ENCODE results near the gene TMEM258. TPM values are rescaled to one million over a fixed set of nuclear protein-coding genes. Genes with fewer than 3 reads are reported as not detected.

The TMEM258 gene
- total and polyA plus RNA-seq, 10 of the 15 experiments (the other 5 are each of a cell fraction or from before 2014, with no cell fraction given): 160 to 840 (median 326) TPM

GRCh38 chr11:61802605-61803004 is 10.2 kb upstream of the TMEM258 start:
- no peak for DNase-seq (ENCODE audit: low read depth, low spot score)
- intact Hi-C loops (cut with micrococcal nuclease; ENCODE audit: unreplicated experiment): no loop called here
- ChIA-PET CTCF (interaction anchor here (0.6 to 12.7 kb wide), 4 partner anchors 15 to 307 kb away, joined by 4 to 188 read pairs (median 36); partner anchors contain the start of gene BEST1), POLR2A (interaction anchor here (7.0 kb wide), 1 partner anchor 13 kb away, joined by 77 read pairs; the partner anchor contains the start of gene FADS1), SMC1A (ENCODE audit: uncharacterized antibody, unreplicated experiment) (interaction anchor here (0.9 to 2.7 kb wide), 2 partner anchors 11 to 279 kb away, joined by 5 to 9 read pairs; no protein-coding TSS in a partner anchor), RAD21 (ENCODE audit: unreplicated experiment) (no interaction called here)
- TF ChIP-seq CHD1 (IDR thresholded peaks at IDR 0.05; ENCODE audit: low read depth, low read length) (no peak), POLR2A (IDR thresholded peaks at IDR 0.05; ENCODE audit: low read depth, low read length) (peak; percentile 41; the same call in 1 of the 2 replicates)
- in situ Hi-C loops (cut with MboI): no loop called here
- no TSS peak for BruUV-seq (replicated peaks)
- no peak overlapping the region for H3K27ac ChIP-seq (ENCODE audit: control insufficient read depth, insufficient read depth)
- FAIRE-seq: no peak
- H3K4me2 ChIP-seq (ENCODE audit: control insufficient read depth, insufficient read depth): no peak overlapping the region
- ATAC-seq: no peak
- peaks cover 13% of the 10 kb centered on the region for H3K79me2 ChIP-seq (ENCODE audit: control insufficient read depth, insufficient read depth, low read length)
- no peaks in the 10 kb centered on the region; the same call in 1 of the 2 replicates for H3K4me1 ChIP-seq (ENCODE audit: control insufficient read depth, insufficient read depth, low read length)
- H3K36me3 ChIP-seq (ENCODE audit: control insufficient read depth in 2 of 2, insufficient read depth in 2 of 2, low read length in 1 of 2): peaks cover 7 to 16% of the 10 kb centered on the region in 2 experiments
- H3K9ac ChIP-seq (ENCODE audit: control insufficient read depth, insufficient read depth, low read length): no peak overlapping the region
- H3K9me3 ChIP-seq (replicated peaks; ENCODE audit: control insufficient read depth, insufficient read depth, low read length): no peaks in the 10 kb centered on the region
- H3K4me3 ChIP-seq: no peak overlapping the region
- no peaks in the 10 kb centered on the region for H3K27me3 ChIP-seq (replicated peaks in 1 of 2; ENCODE audit: control insufficient read depth in 2 of 2, insufficient read depth in 2 of 2, low read length in 1 of 2)
- 100% methylated on average over 5 of the region's 6 CpGs for WGBS (ENCODE audit: insufficient coverage, insufficient replicate concordance, low lambda C conversion rate, missing lambda C conversion rate)
- H4K20me1 ChIP-seq (ENCODE audit: control insufficient read depth, insufficient read depth): no peaks in the 10 kb centered on the region
- H2AFZ ChIP-seq (ENCODE audit: control insufficient read depth, low read depth, low read length): no peak overlapping the region

GRCh38 chr11:61800331-61801281 is 8.2 kb upstream of the TMEM258 start:
- no peak for DNase-seq (ENCODE audit: low read depth, low spot score)
- ChIA-PET CTCF (interaction anchor here (1.0 to 12.7 kb wide), 9 partner anchors 13 to 307 kb away, joined by 3 to 188 read pairs (median 118); partner anchors contain the start of genes BEST1 and FADS1), RAD21 (ENCODE audit: unreplicated experiment) (interaction anchor here (0.9 to 4.2 kb wide), 5 partner anchors 8 to 308 kb away, joined by 3 to 51 read pairs (median 3); partner anchors contain the start of genes FEN1 and TMEM258), SMC1A (ENCODE audit: uncharacterized antibody, unreplicated experiment) (interaction anchor here (0.7 to 6.0 kb wide), 7 partner anchors 11 to 281 kb away, joined by 3 to 79 read pairs (median 9); partner anchors contain the start of gene FADS2), POLR2A (interaction anchor here (0.7 to 7.0 kb wide), 3 partner anchors 8 to 171 kb away, joined by 3 to 77 read pairs (median 3); partner anchors contain the start of genes FADS1, FEN1 and TMEM258)
- Histone ChIP-seq H4K20me1 (ENCODE audit: control insufficient read depth, insufficient read depth) (no peaks in the 10 kb centered on the region), H2AFZ (ENCODE audit: control insufficient read depth, low read depth, low read length) (no peak overlapping the region), H3K27ac (ENCODE audit: control insufficient read depth, insufficient read depth) (no peak overlapping the region), H3K36me3 (ENCODE audit: control insufficient read depth in 2 of 2, insufficient read depth in 2 of 2, low read length in 1 of 2) (peaks cover 13 to 14% of the 10 kb centered on the region in 2 experiments; a peak in 3 of 4 replicates), H3K9me3 (replicated peaks; ENCODE audit: control insufficient read depth, insufficient read depth, low read length) (no peaks in the 10 kb centered on the region), H3K27me3 (replicated peaks in 1 of 2; ENCODE audit: control insufficient read depth in 2 of 2, insufficient read depth in 2 of 2, low read length in 1 of 2) (no peaks in the 10 kb centered on the region), H3K4me1 (ENCODE audit: control insufficient read depth, insufficient read depth, low read length) (no peaks in the 10 kb centered on the region; the same call in 1 of the 2 replicates), H3K4me2 (ENCODE audit: control insufficient read depth, insufficient read depth) (no peak overlapping the region), H3K9ac (ENCODE audit: control insufficient read depth, insufficient read depth, low read length) (no peak overlapping the region), H3K79me2 (ENCODE audit: control insufficient read depth, insufficient read depth, low read length) (peaks cover 32% of the 10 kb centered on the region), H3K4me3 (no peak overlapping the region)
- TF ChIP-seq SIX5 (IDR thresholded peaks at IDR 0.05; ENCODE audit: low read depth, low read length, severe bottlenecking) (no peak), CHD4 (IDR thresholded peaks at IDR 0.05) (no peak), HDGF (IDR thresholded peaks at IDR 0.05) (no peak), SIN3A (IDR thresholded peaks at IDR 0.05; ENCODE audit: low read depth, low read length) (no peak), NKRF (conservative IDR thresholded peaks at IDR 0.05) (no peak), BCL3 (IDR thresholded peaks at IDR 0.05; ENCODE audit: borderline replicate concordance, insufficient read depth, low read depth, low read length, poor library complexity, severe bottlenecking) (no peak), BACH1 (IDR thresholded peaks at IDR 0.05; ENCODE audit: borderline replicate concordance) (no peak), ZNF207 (IDR thresholded peaks at IDR 0.05; ENCODE audit: borderline replicate concordance) (no peak), SPI1 (IDR thresholded peaks at IDR 0.05; ENCODE audit: borderline replicate concordance, insufficient read depth, low read depth, low read length) (no peak), IKZF2 (IDR thresholded peaks at IDR 0.05) (no peak), POLR2A (IDR thresholded peaks at IDR 0.05; ENCODE audit: low read depth, low read length) (no peak)
- in situ Hi-C loops (cut with MboI): no loop called here
- no peak for FAIRE-seq
- WGBS (ENCODE audit: insufficient coverage, insufficient replicate concordance, low lambda C conversion rate, missing lambda C conversion rate): 83% methylated on average over 3 of the region's 3 CpGs
- ATAC-seq: no peak
- intact Hi-C loops (cut with micrococcal nuclease; ENCODE audit: unreplicated experiment): no loop called here
- no TSS peak for BruUV-seq (replicated peaks)

Data from GM12878 (cell line).